Astrocyte (in vitro differentiated cells and primary cell): ENCODE data around the gene TTLL7.

Source experiments
- EZH2 ChIP-seq: IDR thresholded peaks from 2 replicates; pipeline ENCODE4 v1.6.1; 2012; ENCODE audit warnings: mild to moderate bottlenecking, low read length, inconsistent platforms; ENCODE audit not compliant: insufficient read depth
- TF ChIP-seq, protein P1 (sequence below): IDR thresholded peaks from 2 replicates; pipeline ENCODE4 v1.5.1; 2011; ENCODE audit warnings: low read depth, mild to moderate bottlenecking, inconsistent platforms, low read length, moderate library complexity; ENCODE audit not compliant: insufficient read depth

DNA sequence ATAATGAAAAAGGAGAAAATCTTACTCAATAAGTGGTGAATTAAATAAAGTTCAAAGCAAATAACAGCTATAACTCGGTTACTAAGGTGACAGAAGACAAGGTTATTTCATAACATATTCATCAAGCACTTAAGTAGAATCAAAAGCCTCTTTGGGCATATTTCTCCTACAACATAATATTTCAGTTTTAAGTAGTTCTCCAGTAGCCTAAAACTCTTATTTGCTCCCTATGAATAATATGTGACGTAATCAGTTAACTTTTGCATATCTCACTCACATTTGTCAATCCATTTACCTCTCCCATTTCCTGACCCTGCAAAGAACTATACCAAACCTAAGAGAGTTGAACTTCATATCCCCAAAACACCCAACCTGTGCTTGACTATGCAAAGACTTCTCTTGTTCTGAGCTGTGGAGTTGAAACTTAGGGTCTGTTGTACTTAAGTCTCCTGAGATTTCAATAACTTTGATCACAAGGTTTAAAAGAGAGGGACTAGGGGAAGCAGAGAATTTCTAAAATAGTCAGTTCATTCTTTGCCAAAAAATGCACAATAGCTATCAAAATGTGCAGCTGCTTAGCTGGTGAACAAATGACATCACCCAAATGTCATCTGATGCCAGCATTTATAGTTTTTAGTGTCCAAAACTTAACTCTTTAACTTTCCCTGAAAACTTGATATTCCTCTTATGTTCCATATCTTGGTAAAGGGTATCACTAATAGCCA lies 37.2 kb downstream of the TTLL7 start:
- TF ChIP-seq, protein P1, sequence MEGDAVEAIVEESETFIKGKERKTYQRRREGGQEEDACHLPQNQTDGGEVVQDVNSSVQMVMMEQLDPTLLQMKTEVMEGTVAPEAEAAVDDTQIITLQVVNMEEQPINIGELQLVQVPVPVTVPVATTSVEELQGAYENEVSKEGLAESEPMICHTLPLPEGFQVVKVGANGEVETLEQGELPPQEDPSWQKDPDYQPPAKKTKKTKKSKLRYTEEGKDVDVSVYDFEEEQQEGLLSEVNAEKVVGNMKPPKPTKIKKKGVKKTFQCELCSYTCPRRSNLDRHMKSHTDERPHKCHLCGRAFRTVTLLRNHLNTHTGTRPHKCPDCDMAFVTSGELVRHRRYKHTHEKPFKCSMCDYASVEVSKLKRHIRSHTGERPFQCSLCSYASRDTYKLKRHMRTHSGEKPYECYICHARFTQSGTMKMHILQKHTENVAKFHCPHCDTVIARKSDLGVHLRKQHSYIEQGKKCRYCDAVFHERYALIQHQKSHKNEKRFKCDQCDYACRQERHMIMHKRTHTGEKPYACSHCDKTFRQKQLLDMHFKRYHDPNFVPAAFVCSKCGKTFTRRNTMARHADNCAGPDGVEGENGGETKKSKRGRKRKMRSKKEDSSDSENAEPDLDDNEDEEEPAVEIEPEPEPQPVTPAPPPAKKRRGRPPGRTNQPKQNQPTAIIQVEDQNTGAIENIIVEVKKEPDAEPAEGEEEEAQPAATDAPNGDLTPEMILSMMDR, result no peak
- no peak for TF ChIP-seq EZH2
